OCI-LY3 (cell line): ENCODE measurements around the gene KATNIP.
"Not testable (repeated sequence)": the region's sequence is repeated elsewhere in the genome, so short reads cannot be mapped to it uniquely, and the experiment has no call there.

Source experiments
- H2AFZ ChIP-seq: fragments of 200-600, 300-600 bp; shearing (Covaris generic); 2 replicates; pipeline ENCODE4 v1.6.0; 2014; ENCODE audit warnings: antibody characterized with exemption, low read depth, low read length
- H3K27ac ChIP-seq: fragments of 200-600, 300-600 bp; sonication (generic); 2 replicates; pipeline ENCODE4 v1.5.1; 2014; ENCODE audit warnings: mild to moderate bottlenecking, low read length, moderate library complexity, mixed read lengths
- H3K27me3 ChIP-seq: fragments of 200-600, 300-600 bp; sonication (generic); 2 replicates; pipeline ENCODE4 v1.6.1; 2014; ENCODE audit warnings: low read depth, low read length, mixed read lengths
- H3K36me3 ChIP-seq: fragments of 200-600, 300-600 bp; sonication (generic); replicated peaks from 2 replicates; pipeline ENCODE3; 2014; ENCODE audit warnings: low read depth, low read length, mixed read lengths
- H3K4me1 ChIP-seq: fragments of 300-600, 200-600 bp; sonication (generic); 2 replicates; pipeline ENCODE4 v1.6.1; 2014; ENCODE audit warnings: low read length, mixed read lengths
- H3K4me2 ChIP-seq: fragments of 200-600, 300-600 bp; sonication (generic); 2 replicates; pipeline ENCODE4 v1.6.1; 2014; ENCODE audit warnings: low read length, mixed read lengths
- H3K4me3 ChIP-seq: fragments of 300-600, 200-600 bp; sonication (generic); 2 replicates; pipeline ENCODE4 v1.5.1; 2014; ENCODE audit warnings: antibody characterized with exemption, mild to moderate bottlenecking, low read length, moderate library complexity
- H3K79me2 ChIP-seq: fragments of 300-600, 200-600 bp; shearing (Covaris generic); 2 replicates; pipeline ENCODE4 v1.6.1; 2014; ENCODE audit warnings: mild to moderate bottlenecking, low read length, mixed read lengths
- H3K9ac ChIP-seq: fragments of 300-600, 200-600 bp; shearing (Covaris generic); 2 replicates; pipeline ENCODE4 v1.6.0; 2014; ENCODE audit warnings: mild to moderate bottlenecking, low read length, moderate library complexity
- H3K9me3 ChIP-seq: fragments of 200-600, 300-600 bp; shearing (Covaris generic); 2 replicates; pipeline ENCODE4 v1.6.1; 2014; ENCODE audit warnings: low read length, mixed read lengths; ENCODE audit not compliant: insufficient read depth
- H4K20me1 ChIP-seq: fragments of 200-600, 300-600 bp; sonication (generic); 2 replicates; pipeline ENCODE4 v1.6.1; 2016; ENCODE audit warnings: low read length, mixed read lengths; ENCODE audit not compliant: insufficient read depth
- CTCF ChIP-seq: fragments of 200-600, 300-600 bp; sonication (generic); IDR thresholded peaks from 2 replicates; pipeline ENCODE4 v1.5.1; 2014; ENCODE audit warnings: antibody characterized with exemption, low read length, low read depth
- EZH2phosphoT487 ChIP-seq: fragments of 200-600 bp; shearing (Covaris generic); IDR thresholded peaks from 2 replicates; pipeline ENCODE4 v1.6.1; 2018; ENCODE audit warnings: antibody characterized with exemption, mixed run types, low read depth

The KATNIP gene

GRCh38 chr16:27566417-27566816, 16.5 kb downstream of the KATNIP start:
- Histone ChIP-seq H2AFZ (no peak overlapping the region), H3K27me3 (no peaks in the 10 kb centered on the region), H3K4me1 (peaks cover 5% of the 10 kb centered on the region; the same call in 1 of the 2 replicates), H3K9ac (no peak overlapping the region), H4K20me1 (no peaks in the 10 kb centered on the region), H3K4me3 (no peak overlapping the region), H3K27ac (no peak overlapping the region), H3K4me2 (no peak overlapping the region), H3K36me3 (no peaks in the 10 kb centered on the region), H3K9me3 (no peaks in the 10 kb centered on the region), H3K79me2 (no peaks in the 10 kb centered on the region)
- TF ChIP-seq EZH2phosphoT487, result no peak
- TF ChIP-seq CTCF, result no peak

- no peak overlapping the region for H3K27ac ChIP-seq
- no peak overlapping the region for H2AFZ ChIP-seq
- H3K36me3 ChIP-seq, result no peaks in the 10 kb centered on the region
- no peak overlapping the region for H3K4me3 ChIP-seq
- no peak overlapping the region for H3K9ac ChIP-seq
- H4K20me1 ChIP-seq, result no peaks in the 10 kb centered on the region
- no peaks in the 10 kb centered on the region for H3K79me2 ChIP-seq
- TF ChIP-seq CTCF, result no peak
- no peak for TF ChIP-seq EZH2phosphoT487
- no peaks in the 10 kb centered on the region for H3K9me3 ChIP-seq
- no peaks in the 10 kb centered on the region for H3K27me3 ChIP-seq
- no peak overlapping the region for H3K4me2 ChIP-seq
- peaks cover 5% of the 10 kb centered on the region; the same call in 1 of the 2 replicates for H3K4me1 ChIP-seq
Measured at GRCh38 chr16:27568077-27568476, 18.1 kb downstream of the KATNIP start.

- H3K9me3 ChIP-seq, H3K4me2 ChIP-seq, H3K36me3 ChIP-seq, H2AFZ ChIP-seq, H3K4me1 ChIP-seq, H3K9ac ChIP-seq, H4K20me1 ChIP-seq, H3K27me3 ChIP-seq, H3K27ac ChIP-seq, H3K79me2 ChIP-seq, H3K4me3 ChIP-seq: not testable (repeated sequence)
Measured at GRCh38 chr16:27570986-27571385, 21.0 kb downstream of the KATNIP start.

- Histone ChIP-seq H3K4me3 (no peak overlapping the region), H3K4me1 (peaks cover 5% of the 10 kb centered on the region; the same call in 1 of the 2 replicates), H3K9me3 (no peaks in the 10 kb centered on the region), H3K79me2 (no peaks in the 10 kb centered on the region), H3K27me3 (no peaks in the 10 kb centered on the region), H3K27ac (no peak overlapping the region), H3K4me2 (no peak overlapping the region), H3K9ac (no peak overlapping the region), H4K20me1 (no peaks in the 10 kb centered on the region), H3K36me3 (no peaks in the 10 kb centered on the region), H2AFZ (no peak overlapping the region)
- TF ChIP-seq CTCF, result no peak
- TF ChIP-seq EZH2phosphoT487, result no peak
Measured at GRCh38 chr16:27571433-27572326, 21.7 kb downstream of the KATNIP start.
